ENCODE data around the gene ZNF273. TPM values are rescaled to one million over a fixed set of nuclear protein-coding genes. Genes with fewer than 3 reads are reported as not detected.

Gene ZNF273
- total RNA-seq, 1 experiment from 2014 or later, result 6.6 TPM

GRCh38 chr7:64878684-64879083 is 24.4 kb upstream of the ZNF273 start:
- Histone ChIP-seq H3K9ac (ENCODE audit: low read length) (no peak overlapping the region), H3K4me3 (replicated peaks in 1 of 2; ENCODE audit: low read depth in 1 of 2, low read length in 2 of 2) (no peak overlapping the region), H3K4me2 (ENCODE audit: low read length) (no peak overlapping the region), H3K27me3 (ENCODE audit: insufficient read depth, low read length) (no peaks in the 10 kb centered on the region), H3K9me2 (ENCODE audit: insufficient read depth) (no peaks in the 10 kb centered on the region), H3K9me3 (ENCODE audit: control insufficient read depth in 1 of 2, insufficient read depth in 1 of 2, low read depth in 1 of 2, low read length in 2 of 2) (no peaks in the 10 kb centered on the region; a peak in 2 of 4 replicates), H3K4me1 (ENCODE audit: control insufficient read depth in 1 of 2, insufficient read depth in 2 of 2, low read length in 2 of 2) (no peaks in the 10 kb centered on the region), H4K20me1 (ENCODE audit: insufficient read depth) (no peaks in the 10 kb centered on the region), H3K79me2 (ENCODE audit: insufficient read depth, low read length) (no peaks in the 10 kb centered on the region), H2AFZ (ENCODE audit: low read depth, low read length, poor library complexity, severe bottlenecking) (no peak overlapping the region), H3K27ac (ENCODE audit: low read depth, low read length) (no peak overlapping the region), H3K36me3 (ENCODE audit: control insufficient read depth in 1 of 2, insufficient read depth in 2 of 2, low read length in 2 of 2) (no peaks in the 10 kb centered on the region)
- ChIA-PET POLR2A (no interaction called here), CTCF (no interaction called here), RAD21 (ENCODE audit: low non-redundant PET in 1 of 2, low total read pairs in 2 of 2, uncharacterized antibody in 2 of 2, unreplicated experiment in 2 of 2) (no interaction called here)
- TF ChIP-seq ATF3 (IDR thresholded peaks at IDR 0.05) (no peak), FOSL1 (IDR thresholded peaks at IDR 0.05; ENCODE audit: low read depth) (no peak), ZFX (IDR thresholded peaks at IDR 0.05) (no peak)
- no peak for ATAC-seq
- intact Hi-C loops (cut with micrococcal nuclease), result no loop called here
- no peak for DNase-seq (ENCODE audit: low read depth, low spot score)
- BruUV-seq (replicated peaks), result no TSS peak

- no peaks in the 10 kb centered on the region for H4K20me1 ChIP-seq (ENCODE audit: insufficient read depth)
- RAD21 ChIA-PET (ENCODE audit: low non-redundant PET in 1 of 2, low total read pairs in 2 of 2, uncharacterized antibody in 2 of 2, unreplicated experiment in 2 of 2), result no interaction called here
- DNase-seq (ENCODE audit: low read depth, low spot score), result no peak
- H3K79me2 ChIP-seq (ENCODE audit: insufficient read depth, low read length), result no peaks in the 10 kb centered on the region
- H3K27ac ChIP-seq (ENCODE audit: low read depth, low read length), result no peak overlapping the region
- CTCF ChIA-PET, result no interaction called here
- BruUV-seq (replicated peaks), result no TSS peak
- H3K4me1 ChIP-seq (ENCODE audit: control insufficient read depth in 1 of 2, insufficient read depth in 2 of 2, low read length in 2 of 2), result no peaks in the 10 kb centered on the region
- no peaks in the 10 kb centered on the region for H3K9me2 ChIP-seq (ENCODE audit: insufficient read depth)
- no peaks in the 10 kb centered on the region; a peak in 2 of 4 replicates for H3K9me3 ChIP-seq (ENCODE audit: control insufficient read depth in 1 of 2, insufficient read depth in 1 of 2, low read depth in 1 of 2, low read length in 2 of 2)
- H3K4me3 ChIP-seq (replicated peaks in 1 of 2; ENCODE audit: low read depth in 1 of 2, low read length in 2 of 2), result no peak overlapping the region
- no peaks in the 10 kb centered on the region for H3K36me3 ChIP-seq (ENCODE audit: control insufficient read depth in 1 of 2, insufficient read depth in 2 of 2, low read length in 2 of 2)
- intact Hi-C loops (cut with micrococcal nuclease), result no loop called here
- H3K9ac ChIP-seq (ENCODE audit: low read length), result no peak overlapping the region
- H3K4me2 ChIP-seq (ENCODE audit: low read length), result no peak overlapping the region
- POLR2A ChIA-PET, result no interaction called here
- H2AFZ ChIP-seq (ENCODE audit: low read depth, low read length, poor library complexity, severe bottlenecking), result no peak overlapping the region
- no peak for ATAC-seq
- H3K27me3 ChIP-seq (ENCODE audit: insufficient read depth, low read length), result no peaks in the 10 kb centered on the region
- TF ChIP-seq CTCF (IDR thresholded peaks at IDR 0.05 in 2 of 3, conservative IDR thresholded peaks at IDR 0.05 in 1 of 3; ENCODE audit: borderline replicate concordance in 1 of 3, insufficient read depth in 1 of 3, low read depth in 2 of 3, low read length in 2 of 3) (no peak), REST (IDR thresholded peaks at IDR 0.05; ENCODE audit: low read depth) (no peak), POLR2AphosphoS5 (IDR thresholded peaks at IDR 0.05; ENCODE audit: low read depth, low read length) (no peak), EGR1 (IDR thresholded peaks at IDR 0.05; ENCODE audit: low read depth) (no peak), TCF7L2 (IDR thresholded peaks at IDR 0.05; ENCODE audit: borderline replicate concordance, extremely low read depth, insufficient read depth, insufficient read length) (no peak), ELF1 (IDR thresholded peaks at IDR 0.05; ENCODE audit: borderline replicate concordance, low read depth) (no peak), SIN3A (IDR thresholded peaks at IDR 0.05; ENCODE audit: low read depth) (no peak), RAD21 (IDR thresholded peaks at IDR 0.05; ENCODE audit: low read depth) (no peak), FOSL1 (IDR thresholded peaks at IDR 0.05; ENCODE audit: low read depth) (no peak), ZBTB33 (IDR thresholded peaks at IDR 0.05; ENCODE audit: extremely low read depth, insufficient replicate concordance, low read length) (no peak)
Measured at GRCh38 chr7:64879086-64879730, 23.9 kb upstream of the ZNF273 start.
